Activated CD8-positive, alpha-beta T cell treated with anti-CD3 and anti-CD28 coated beads for 36 hours (primary cell): ENCODE measurements around the gene AACS. TPM values are rescaled to one million over a fixed set of nuclear protein-coding genes. Genes with fewer than 3 reads are reported as not detected.
"Not testable (repeated sequence)": the region's sequence is repeated elsewhere in the genome, so short reads cannot be mapped to it uniquely, and the experiment has no call there.

Source experiments
- ATAC-seq: fragments of 200-7000 bp; cut with Tn5 transposase; one replicate; pipeline ENCODE4 v1.10.0; 2021; ENCODE audit warnings: mild to moderate bottlenecking, moderate library complexity
- CTCF ChIA-PET: fragments of 350-600 bp; sonication (Branson Sonifier 250); formaldehyde crosslinking; loops from one replicate; lab custom pipeline; 2021; ENCODE audit warnings: antibody characterized with exemption; lab: Charles Lee
- POLR2A ChIA-PET: fragments of 350-600 bp; sonication (Branson Sonifier 250); formaldehyde crosslinking; loops from one replicate; lab custom pipeline; 2021; ENCODE audit warnings: antibody characterized with exemption; lab: Charles Lee
- DNase-seq: peaks from one replicate; pipeline ENCODE4 v3.0.0-alpha.2; 2020
- H3K27ac Mint-ChIP-seq: one replicate; pipeline ENCODE4 v1.8.0; 2021; ENCODE audit warnings: mild to moderate bottlenecking, mixed read lengths
- H3K27me3 Mint-ChIP-seq: one replicate; pipeline ENCODE4 v1.8.0; 2021; ENCODE audit warnings: mixed read lengths
- H3K36me3 Mint-ChIP-seq: one replicate; pipeline ENCODE4 v1.8.0; 2021; ENCODE audit warnings: low read depth, mixed read lengths
- H3K4me1 Mint-ChIP-seq: one replicate; pipeline ENCODE4 v1.8.0; 2021; ENCODE audit warnings: low read depth, mixed read lengths
- H3K4me3 Mint-ChIP-seq: one replicate; pipeline ENCODE4 v1.8.0; 2021; ENCODE audit warnings: mild to moderate bottlenecking, moderate library complexity, mixed read lengths
- H3K9me3 Mint-ChIP-seq: one replicate; pipeline ENCODE4 v1.8.0; 2021; ENCODE audit warnings: mixed read lengths
- CTCF ChIP-seq: fragments of 200-600 bp; IDR thresholded peaks from one replicate; pipeline ENCODE4 v1.8.0; 2022; ENCODE audit warnings: antibody characterized with exemption, mild to moderate bottlenecking
- intact Hi-C: fragments of 100-400 bp; cut with micrococcal nuclease; formaldehyde crosslinking; loops from one replicate; pipeline ENCODE4 v1.10.0; 2022
- total RNA-seq, 2 experiments: library from RNA; stranded (reverse); gene quantifications; one replicate each; pipeline ENCODE4 v1.2.3, GENCODE V29; 2021

The AACS gene
- total RNA-seq, 2 experiments from 2014 or later, result 15.7 to 17.6 TPM

- H3K27me3 Mint-ChIP-seq, result no peaks in the 10 kb centered on the region
- no peak overlapping the region for H3K4me3 Mint-ChIP-seq
- DNase-seq, result no peak
- no peak overlapping the region for H3K27ac Mint-ChIP-seq
- intact Hi-C loops, result no loop called here
- CTCF ChIA-PET, result no interaction called here
- POLR2A ChIA-PET, result interaction anchor here (1.4 kb wide), 1 partner anchor 160 kb away, joined by 3 read pairs; no protein-coding TSS in a partner anchor
- no peaks in the 10 kb centered on the region for H3K9me3 Mint-ChIP-seq
- ATAC-seq, result no peak
- no peak for TF ChIP-seq CTCF
- peaks cover 5% of the 10 kb centered on the region for H3K36me3 Mint-ChIP-seq
- peaks cover 9% of the 10 kb centered on the region for H3K4me1 Mint-ChIP-seq
These were observed 5.6 kb downstream of the AACS start for GRCh38 chr12:125070661-125071390.

GRCh38 chr12:125071456-125071855, 6.2 kb downstream of the AACS start:
- Mint-ChIP-seq H3K9me3 (no peaks in the 10 kb centered on the region), H3K36me3 (peaks cover 11% of the 10 kb centered on the region), H3K4me3 (no peak overlapping the region), H3K27ac (no peak overlapping the region), H3K27me3 (no peaks in the 10 kb centered on the region), H3K4me1 (peaks cover 9% of the 10 kb centered on the region)
- DNase-seq, result no peak
- no peak for TF ChIP-seq CTCF
- ChIA-PET CTCF (no interaction called here), POLR2A (interaction anchor here (1.4 kb wide), 1 partner anchor 161 kb away, joined by 3 read pairs; no protein-coding TSS in a partner anchor)
- ATAC-seq, result no peak
- intact Hi-C loops, result no loop called here

GRCh38 chr12:125072496-125072895, 7.3 kb downstream of the AACS start:
- Mint-ChIP-seq H3K4me1 (peaks cover 2% of the 10 kb centered on the region), H3K27me3 (no peaks in the 10 kb centered on the region), H3K4me3 (no peak overlapping the region), H3K27ac (no peak overlapping the region), H3K9me3 (no peaks in the 10 kb centered on the region), H3K36me3 (peaks cover 11% of the 10 kb centered on the region)
- DNase-seq (no peak), ATAC-seq (no peak)
- TF ChIP-seq CTCF, result no peak
- ChIA-PET CTCF (no interaction called here), POLR2A (no interaction called here)
- intact Hi-C loops, result no loop called here

GRCh38 chr12:125074294-125074693, 9.1 kb downstream of the AACS start:
- H3K4me1 Mint-ChIP-seq, ATAC-seq, H3K4me3 Mint-ChIP-seq, CTCF ChIA-PET, H3K27ac Mint-ChIP-seq, H3K9me3 Mint-ChIP-seq, DNase-seq, POLR2A ChIA-PET, H3K27me3 Mint-ChIP-seq, intact Hi-C loops: not testable (repeated sequence)
- peaks cover 18% of the 10 kb centered on the region for H3K36me3 Mint-ChIP-seq

- H3K36me3 Mint-ChIP-seq, result peaks cover 18% of the 10 kb centered on the region
- peaks cover 2% of the 10 kb centered on the region for H3K4me1 Mint-ChIP-seq
- no peaks in the 10 kb centered on the region for H3K9me3 Mint-ChIP-seq
- POLR2A ChIA-PET, result no interaction called here
- ATAC-seq (no peak), DNase-seq (no peak)
- TF ChIP-seq CTCF, result no peak
- CTCF ChIA-PET, result no interaction called here
- H3K27me3 Mint-ChIP-seq, result no peaks in the 10 kb centered on the region
- intact Hi-C loops, result no loop called here
- H3K4me3 Mint-ChIP-seq, result no peak overlapping the region
- no peak overlapping the region for H3K27ac Mint-ChIP-seq
These were observed 10.9 kb downstream of the AACS start for GRCh38 chr12:125076103-125076502.
